Spleen (tissue), 7 donors: ENCODE measurements around the gene OPHN1.

ENCODE experiments used
- CTCF ChIP-seq, 11 experiments: fragments of 200-600 bp in 7 of 11; fragments of 450-650 bp in 4 of 11; sonication (generic) in 4 of 11; IDR thresholded peaks in 8 of 11; conservative IDR thresholded peaks in 3 of 11; 1 replicate in 7 of 11; 2 replicates in 4 of 11; pipeline versions ENCODE4 v1.4.0 to v1.8.0; 2016 to 2021; ENCODE audit warnings: antibody characterized with exemption in 11 of 11, inconsistent platforms in 4 of 11, mild to moderate bottlenecking in 1 of 11
- POLR2A ChIP-seq, 3 donors: fragments of 450-650 bp; IDR thresholded peaks; one replicate each; pipeline ENCODE4 v1.5.1; 2017; ENCODE audit warnings: antibody characterized with exemption in 3 of 3, mild to moderate bottlenecking in 1 of 3
- donor health status: DM: no; HTN: no; CAD: no; lungs with moderate emphysema.
- donor health status: DM: no; HTN: no; CAD: no.
- donor health status: DM: no; HTN: no; CAD: no.

GRCh38 chrX:68432648-68433047, 647 bp downstream of the OPHN1 start:
- no peak for TF ChIP-seq POLR2A (IDR thresholded peaks at IDR 0.05)
- TF ChIP-seq CTCF (IDR thresholded peaks at IDR 0.05 in 8 of 11, conservative IDR thresholded peaks at IDR 0.05 in 3 of 11) = no peak
